ENCODE measurements around the gene CREB3L2. TPM values are rescaled to one million over a fixed set of nuclear protein-coding genes. Genes with fewer than 3 reads are reported as not detected.
A peak's percentile ranks its signal among the peaks of the same experiment; 100 is the strongest.

CREB3L2 gene
- total RNA-seq, 1 experiment from 2014 or later = 49.8 TPM

- no peaks in the 10 kb centered on the region for H3K27me3 ChIP-seq (ENCODE audit: insufficient read depth, low read length)
- no TSS peak for BruUV-seq (replicated peaks)
- peak overlapping the region; percentile 46 for H3K9ac ChIP-seq (ENCODE audit: low read length)
- H3K36me3 ChIP-seq (ENCODE audit: control insufficient read depth in 1 of 2, insufficient read depth in 2 of 2, low read length in 2 of 2) = no peaks in the 10 kb centered on the region
- peak overlapping the region; percentile 98 for H2AFZ ChIP-seq (ENCODE audit: low read depth, low read length, poor library complexity, severe bottlenecking)
- intact Hi-C loops (cut with micrococcal nuclease) = no loop called here
- CTCF ChIA-PET = interaction anchor here (0.7 to 1.9 kb wide), 6 partner anchors 10 to 736 kb away, joined by 3 to 7 read pairs (median 4); no protein-coding TSS in a partner anchor
- peaks cover 32% of the 10 kb centered on the region for H3K79me2 ChIP-seq (ENCODE audit: insufficient read depth, low read length)
- RAD21 ChIA-PET (ENCODE audit: low non-redundant PET in 1 of 2, low total read pairs in 2 of 2, uncharacterized antibody in 2 of 2, unreplicated experiment in 2 of 2) = no interaction called here
- no peaks in the 10 kb centered on the region for H3K9me3 ChIP-seq (ENCODE audit: control insufficient read depth in 1 of 2, insufficient read depth in 1 of 2, low read depth in 1 of 2, low read length in 2 of 2)
- TF ChIP-seq POLR2A (IDR thresholded peaks at IDR 0.05; ENCODE audit: borderline replicate concordance, extremely low read depth, insufficient read depth, insufficient read length) = no peak
- H3K4me2 ChIP-seq (ENCODE audit: low read length) = peak overlapping the region; percentile 67
- no peaks in the 10 kb centered on the region for H3K9me2 ChIP-seq (ENCODE audit: insufficient read depth)
- peaks cover 6 to 23% of the 10 kb centered on the region in 2 experiments; a peak in 3 of 4 replicates for H3K4me1 ChIP-seq (ENCODE audit: control insufficient read depth in 1 of 2, insufficient read depth in 2 of 2, low read length in 2 of 2)
- no peaks in the 10 kb centered on the region for H4K20me1 ChIP-seq (ENCODE audit: insufficient read depth)
- POLR2A ChIA-PET = interaction anchor here (0.7 kb wide), 1 partner anchor 86 kb away, joined by 6 read pairs; no protein-coding TSS in a partner anchor
- DNase-seq (ENCODE audit: low read depth, low spot score) = no peak
- 0 out of 4 replicates have a peak overlapping the region, but pooled peaks of 1 of the 2 experiments have one; percentile 15 for H3K4me3 ChIP-seq (replicated peaks in 1 of 2; ENCODE audit: low read depth in 1 of 2, low read length in 2 of 2)
- H3K27ac ChIP-seq (ENCODE audit: low read depth, low read length) = no peak overlapping the region; the same call in 1 of the 2 replicates
- no peak for ATAC-seq
Measured at GRCh38 chr7:138002828-138003189, 923 bp upstream of the CREB3L2 start.

DNA sequence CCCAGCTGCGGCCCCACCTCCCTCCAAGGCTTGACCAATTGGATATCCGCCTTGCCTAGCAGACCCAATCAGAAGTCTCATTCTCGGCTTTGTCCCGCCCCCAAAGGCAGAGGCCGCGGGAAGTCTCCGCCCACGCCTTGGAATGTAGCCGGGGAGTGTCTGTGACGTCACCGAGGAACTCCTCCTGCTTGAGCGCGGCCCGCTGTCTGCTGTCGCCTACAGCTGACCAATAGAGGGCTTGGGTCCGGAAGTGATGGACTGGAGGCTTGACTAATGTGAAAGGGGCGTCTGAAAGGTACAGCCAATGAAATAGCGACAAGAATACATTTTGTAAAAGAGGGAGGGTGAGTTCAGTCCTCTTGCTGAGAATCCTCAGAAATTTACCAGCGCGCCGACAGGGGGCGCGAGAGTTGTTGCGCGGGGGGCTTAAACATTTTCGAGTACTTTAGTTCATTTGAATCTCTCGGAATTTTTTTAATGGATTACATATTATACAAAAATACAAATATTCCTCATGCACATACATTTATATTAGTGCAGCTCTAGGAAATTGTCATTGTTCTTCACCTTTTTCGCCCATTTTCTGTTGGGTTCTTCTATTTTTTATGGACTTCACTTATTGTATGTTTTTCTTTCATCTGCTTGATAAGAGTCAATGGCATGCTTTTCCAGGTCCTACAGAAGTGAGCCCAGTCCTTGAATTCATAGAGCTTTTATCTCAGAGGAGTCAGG, 376 bp upstream of the CREB3L2 start:
- no peaks in the 10 kb centered on the region for H3K36me3 ChIP-seq (ENCODE audit: control insufficient read depth in 1 of 2, insufficient read depth in 2 of 2, low read length in 2 of 2)
- peaks cover 6 to 23% of the 10 kb centered on the region in 2 experiments; a peak in 3 of 4 replicates for H3K4me1 ChIP-seq (ENCODE audit: control insufficient read depth in 1 of 2, insufficient read depth in 2 of 2, low read length in 2 of 2)
- TF ChIP-seq EGR1 (IDR thresholded peaks at IDR 0.05; ENCODE audit: low read depth) = peak; percentile 99
- TF ChIP-seq TCF7L2 (IDR thresholded peaks at IDR 0.05; ENCODE audit: borderline replicate concordance, extremely low read depth, insufficient read depth, insufficient read length) = no peak
- no peak for TF ChIP-seq EZH2 (IDR thresholded peaks at IDR 0.05)
- TF ChIP-seq CBX3 (IDR thresholded peaks at IDR 0.05; ENCODE audit: low read depth) = no peak
- TF ChIP-seq, protein P1, sequence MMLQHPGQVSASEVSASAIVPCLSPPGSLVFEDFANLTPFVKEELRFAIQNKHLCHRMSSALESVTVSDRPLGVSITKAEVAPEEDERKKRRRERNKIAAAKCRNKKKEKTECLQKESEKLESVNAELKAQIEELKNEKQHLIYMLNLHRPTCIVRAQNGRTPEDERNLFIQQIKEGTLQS (IDR thresholded peaks at IDR 0.05) = no peak
- no peak for TF ChIP-seq POLR2A (IDR thresholded peaks at IDR 0.05; ENCODE audit: borderline replicate concordance, extremely low read depth, insufficient read depth, insufficient read length)
- TF ChIP-seq REST (IDR thresholded peaks at IDR 0.05; ENCODE audit: low read depth) = no peak
- peak; percentile 69 to 91 (median 80) for TF ChIP-seq CTCF (IDR thresholded peaks at IDR 0.05 in 2 of 3, conservative IDR thresholded peaks at IDR 0.05 in 1 of 3; ENCODE audit: borderline replicate concordance in 1 of 3, insufficient read depth in 1 of 3, low read depth in 2 of 3, low read length in 2 of 3)
- peak; percentile 53 for TF ChIP-seq RAD21 (IDR thresholded peaks at IDR 0.05; ENCODE audit: low read depth)
- peak; percentile 98 for TF ChIP-seq SP1 (IDR thresholded peaks at IDR 0.05; ENCODE audit: low read depth)
- no peak for TF ChIP-seq JUND (IDR thresholded peaks at IDR 0.05)
- POLR2A ChIA-PET = interaction anchor here (0.5 to 0.7 kb wide), 2 partner anchors 86 to 116 kb away, joined by 3 to 6 read pairs; no protein-coding TSS in a partner anchor
- peaks cover 32% of the 10 kb centered on the region for H3K79me2 ChIP-seq (ENCODE audit: insufficient read depth, low read length)
- RAD21 ChIA-PET (ENCODE audit: low non-redundant PET in 1 of 2, low total read pairs in 2 of 2, uncharacterized antibody in 2 of 2, unreplicated experiment in 2 of 2) = no interaction called here
- TSS peak; percentile 75 for BruUV-seq (replicated peaks)
- intact Hi-C loops (cut with micrococcal nuclease) = no loop called here
- DNase-seq (ENCODE audit: low read depth, low spot score) = peak; percentile 99
- H3K9ac ChIP-seq (ENCODE audit: low read length) = peak overlapping the region; percentile 84
- H3K9me3 ChIP-seq (ENCODE audit: control insufficient read depth in 1 of 2, insufficient read depth in 1 of 2, low read depth in 1 of 2, low read length in 2 of 2) = no peaks in the 10 kb centered on the region
- no peaks in the 10 kb centered on the region for H3K9me2 ChIP-seq (ENCODE audit: insufficient read depth)
- CTCF ChIA-PET = interaction anchor here (0.6 to 1.9 kb wide), 14 partner anchors 9 to 736 kb away, joined by 3 to 7 read pairs (median 3); no protein-coding TSS in a partner anchor
- peak; percentile 94 for ATAC-seq
- H3K27me3 ChIP-seq (ENCODE audit: insufficient read depth, low read length) = no peaks in the 10 kb centered on the region
- no peak overlapping the region; the same call in none of the 2 replicates for H3K27ac ChIP-seq (ENCODE audit: low read depth, low read length)
- peak overlapping the region; percentile 86 to 90 for H3K4me3 ChIP-seq (replicated peaks in 1 of 2; ENCODE audit: low read depth in 1 of 2, low read length in 2 of 2)
- no peaks in the 10 kb centered on the region for H4K20me1 ChIP-seq (ENCODE audit: insufficient read depth)
- H3K4me2 ChIP-seq (ENCODE audit: low read length) = peak overlapping the region; percentile 92
- H2AFZ ChIP-seq (ENCODE audit: low read depth, low read length, poor library complexity, severe bottlenecking) = peak overlapping the region; percentile 98

Data from HCT116 (cell line).